Bronchial epithelial cell (primary cell): ENCODE results near the gene CH25H. TPM values are rescaled to one million over a fixed set of nuclear protein-coding genes. Genes with fewer than 3 reads are reported as not detected.

Experiments used
- DNase-seq: peaks from one replicate; pipeline ENCODE4 v3.0.0-alpha.2; 2010; ENCODE audit warnings: low read depth
- FAIRE-seq: peaks from 2 replicates; lab custom pipeline; 2011; peaks lifted over from hg19 to GRCh38; lab: Jason Lieb, UNC
- H3K27me3 ChIP-seq: 2 replicates; pipeline ENCODE4 v1.5.1; 2011; ENCODE audit warnings: low read length; ENCODE audit not compliant: control insufficient read depth, insufficient read depth
- H3K36me3 ChIP-seq: 2 replicates; pipeline ENCODE4 v1.5.1; 2011; ENCODE audit warnings: low read length; ENCODE audit not compliant: control insufficient read depth, insufficient read depth
- H3K4me3 ChIP-seq: 2 replicates; pipeline ENCODE4 v1.5.1; 2011; ENCODE audit warnings: mild to moderate bottlenecking, low read depth, low read length, control low read depth
- total RNA-seq: library from RNA; depleted of rRNA; stranded (reverse); fragments of >200 nt; gene quantifications from 2 replicates; pipeline ENCODE4 v1.2.1, GENCODE V29; 2014
- TF ChIP-seq, protein P1 (sequence below): IDR thresholded peaks from 2 replicates; pipeline ENCODE4 v1.5.1; 2011; ENCODE audit warnings: mild to moderate bottlenecking, moderate library complexity, low read length, control low read depth, inconsistent platforms; ENCODE audit not compliant: insufficient read depth, severe bottlenecking

CH25H gene
- total RNA-seq, 1 donor from 2014 or later: not detected

DNA sequence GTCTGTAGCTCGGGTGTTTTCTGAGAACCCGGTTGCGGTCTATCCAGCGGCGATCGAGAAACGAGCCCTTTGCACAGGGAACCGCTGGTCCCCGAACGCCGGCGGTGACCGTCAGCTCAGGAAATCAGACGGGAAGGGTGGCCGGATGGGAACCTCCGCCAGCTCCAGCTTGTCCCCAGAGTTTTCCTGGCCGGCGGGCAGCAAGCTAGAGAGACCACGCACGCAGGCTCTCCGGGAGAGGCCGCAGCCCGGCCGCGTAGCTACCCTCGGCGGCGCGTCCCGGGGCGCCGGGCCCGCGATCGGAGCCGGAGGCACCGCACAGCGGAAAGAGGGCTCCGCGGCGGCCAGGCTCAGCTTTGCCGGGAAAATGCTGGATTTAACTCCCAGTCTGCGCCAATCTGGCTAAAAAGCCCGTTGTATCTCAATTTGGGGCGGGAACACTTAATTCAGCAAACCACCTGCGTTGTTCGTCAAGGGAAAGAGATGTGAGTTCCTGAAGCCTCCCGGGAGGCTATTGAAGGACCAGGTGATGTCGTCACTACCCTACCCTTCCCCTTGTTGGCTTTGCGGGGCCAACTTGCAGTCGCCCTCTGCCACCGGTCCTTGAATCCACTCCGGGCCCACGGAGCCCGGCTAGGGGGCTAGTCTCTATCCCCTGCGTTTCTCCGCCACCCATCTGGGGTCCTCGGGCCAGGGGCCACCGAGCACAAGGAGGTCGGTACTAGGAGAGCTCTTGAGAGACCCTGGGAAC lies 859 bp upstream of the CH25H start:
- Histone ChIP-seq H3K4me3 (peak overlapping the region; percentile 39), H3K27me3 (peaks cover 11% of the 10 kb centered on the region), H3K36me3 (no peaks in the 10 kb centered on the region)
- DNase-seq (no peak), FAIRE-seq (no peak)
- TF ChIP-seq, protein P1, sequence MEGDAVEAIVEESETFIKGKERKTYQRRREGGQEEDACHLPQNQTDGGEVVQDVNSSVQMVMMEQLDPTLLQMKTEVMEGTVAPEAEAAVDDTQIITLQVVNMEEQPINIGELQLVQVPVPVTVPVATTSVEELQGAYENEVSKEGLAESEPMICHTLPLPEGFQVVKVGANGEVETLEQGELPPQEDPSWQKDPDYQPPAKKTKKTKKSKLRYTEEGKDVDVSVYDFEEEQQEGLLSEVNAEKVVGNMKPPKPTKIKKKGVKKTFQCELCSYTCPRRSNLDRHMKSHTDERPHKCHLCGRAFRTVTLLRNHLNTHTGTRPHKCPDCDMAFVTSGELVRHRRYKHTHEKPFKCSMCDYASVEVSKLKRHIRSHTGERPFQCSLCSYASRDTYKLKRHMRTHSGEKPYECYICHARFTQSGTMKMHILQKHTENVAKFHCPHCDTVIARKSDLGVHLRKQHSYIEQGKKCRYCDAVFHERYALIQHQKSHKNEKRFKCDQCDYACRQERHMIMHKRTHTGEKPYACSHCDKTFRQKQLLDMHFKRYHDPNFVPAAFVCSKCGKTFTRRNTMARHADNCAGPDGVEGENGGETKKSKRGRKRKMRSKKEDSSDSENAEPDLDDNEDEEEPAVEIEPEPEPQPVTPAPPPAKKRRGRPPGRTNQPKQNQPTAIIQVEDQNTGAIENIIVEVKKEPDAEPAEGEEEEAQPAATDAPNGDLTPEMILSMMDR: no peak

DNA sequence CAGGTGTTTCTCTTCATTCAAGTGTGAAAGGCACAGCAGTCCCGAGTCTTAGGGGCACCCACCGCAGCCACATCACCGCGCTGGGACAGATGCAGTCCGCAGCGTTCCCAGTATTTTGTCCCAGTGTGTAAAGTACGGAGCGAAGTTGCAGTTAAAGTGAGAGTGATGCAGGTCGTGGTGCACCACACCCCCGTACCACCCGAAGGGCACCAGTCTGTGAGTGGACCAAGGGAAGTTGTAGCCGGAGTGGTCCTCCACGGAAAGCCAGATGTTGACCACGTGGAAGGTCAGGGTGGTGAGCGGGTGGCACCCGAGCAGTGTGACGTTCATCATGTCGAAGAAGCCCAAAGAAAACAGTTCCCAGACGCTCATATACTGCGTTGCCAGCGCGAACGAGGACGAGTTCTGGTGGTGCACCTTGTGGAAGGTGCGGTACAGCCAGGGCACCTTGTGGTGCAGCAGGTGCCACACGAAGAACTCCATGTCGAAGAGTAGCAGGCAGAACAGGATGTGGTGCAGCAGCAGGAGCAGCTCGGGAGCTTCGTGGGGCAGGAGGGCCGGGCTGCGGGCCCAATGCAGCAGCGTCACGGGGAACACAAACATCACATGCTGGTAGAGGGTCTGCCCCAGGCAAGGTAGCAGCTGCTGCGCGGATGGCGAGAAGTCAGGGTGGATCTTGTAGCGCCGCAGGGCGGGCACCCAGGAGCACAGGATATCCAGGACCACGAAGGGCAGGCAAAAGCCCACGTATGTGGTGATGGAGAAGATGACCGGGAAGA lies 526 bp downstream of the CH25H start:
- peak overlapping the region; percentile 39 for H3K4me3 ChIP-seq

DNA sequence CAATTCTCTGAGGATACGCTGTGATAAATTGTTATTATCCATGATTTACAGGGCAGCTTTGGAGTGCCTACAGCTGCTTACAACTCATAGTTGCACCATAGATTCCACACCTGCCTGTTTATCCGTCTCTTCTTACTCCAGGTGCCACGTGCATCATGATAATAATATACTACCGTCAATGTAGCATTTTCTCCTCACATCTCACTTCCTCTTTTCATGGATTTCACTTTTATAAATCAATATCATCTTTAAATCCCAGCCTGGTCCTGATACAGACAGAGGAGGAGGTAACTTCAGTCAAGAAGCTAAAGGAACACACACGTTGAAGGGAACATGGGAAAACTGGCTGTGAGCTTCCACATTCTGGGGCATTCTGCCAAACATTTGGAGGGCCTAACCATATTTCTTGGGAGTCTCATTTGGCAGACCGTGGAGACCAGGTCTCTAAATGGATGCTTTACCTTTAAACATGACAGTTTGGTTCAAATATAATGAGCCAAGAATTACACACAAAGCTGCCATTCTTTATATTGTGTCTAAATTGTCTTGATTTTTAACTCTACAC lies 2.4 kb downstream of the CH25H start:
- FAIRE-seq (no peak), DNase-seq (no peak)
- no peak overlapping the region for H3K4me3 ChIP-seq
- no peaks in the 10 kb centered on the region for H3K36me3 ChIP-seq
- TF ChIP-seq, protein P1: no peak
- peaks cover 11% of the 10 kb centered on the region for H3K27me3 ChIP-seq

More for the DNA sequence above, 526 bp downstream of the CH25H start:
- Histone ChIP-seq H3K27me3 (peaks cover 11% of the 10 kb centered on the region), H3K36me3 (no peaks in the 10 kb centered on the region)
- TF ChIP-seq, protein P1: no peak
- peak; percentile 32 for FAIRE-seq
- no peak for DNase-seq

DNA sequence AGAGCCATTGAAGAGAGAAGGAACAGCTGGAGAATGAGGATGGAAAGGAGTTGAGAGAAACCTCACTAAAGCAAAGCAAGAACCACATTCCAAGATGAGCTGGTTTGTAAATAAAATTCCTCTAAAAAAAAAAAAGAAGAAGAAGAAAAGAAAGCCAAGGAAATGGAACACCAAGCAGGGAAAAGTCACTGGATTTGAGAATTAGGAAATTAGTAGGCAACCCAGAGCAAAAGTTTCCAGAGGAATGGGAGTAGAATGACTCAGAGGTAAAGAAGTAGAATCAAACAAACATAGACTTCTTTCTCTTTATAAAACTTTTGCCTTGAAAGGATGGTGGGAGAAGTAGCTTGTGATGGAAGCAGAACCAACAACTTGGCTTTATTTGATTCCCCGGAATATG lies 3.9 kb downstream of the CH25H start:
- Histone ChIP-seq H3K36me3 (no peaks in the 10 kb centered on the region), H3K27me3 (peaks cover 8% of the 10 kb centered on the region), H3K4me3 (no peak overlapping the region)
- TF ChIP-seq, protein P1: no peak
- FAIRE-seq: no peak
- no peak for DNase-seq

DNA sequence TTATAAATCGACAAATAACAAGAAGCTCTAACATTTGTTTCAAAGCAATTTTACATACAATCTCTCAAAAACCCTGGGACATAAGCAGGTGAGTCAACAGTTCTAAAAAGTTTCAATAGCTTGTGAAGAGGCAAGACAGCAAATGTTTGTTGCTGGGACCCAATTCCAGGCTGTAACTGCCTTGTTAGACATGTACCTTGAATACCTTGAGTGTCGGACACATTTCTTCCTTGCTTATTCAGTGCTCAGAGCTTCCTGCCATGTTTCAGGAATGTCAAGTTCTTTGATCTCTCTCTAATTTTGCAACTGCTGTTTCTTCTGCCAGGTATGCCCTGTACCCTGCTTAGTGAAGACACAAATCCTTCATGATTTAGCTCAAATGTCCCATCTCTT lies 5.1 kb downstream of the CH25H start:
- DNase-seq: peak; percentile 23
- H3K27me3 ChIP-seq: peaks cover 7% of the 10 kb centered on the region
- no peak overlapping the region for H3K4me3 ChIP-seq
- FAIRE-seq: no peak
- no peaks in the 10 kb centered on the region for H3K36me3 ChIP-seq
- TF ChIP-seq, protein P1: no peak
